PC-3 (cell line): ENCODE results near the gene MAD1L1.

Experiments used
- EZH2phosphoT487 ChIP-seq: fragments of 300-600 bp; sonication (generic); IDR thresholded peaks from 2 replicates; pipeline ENCODE4 v1.6.1; 2018; ENCODE audit warnings: mild to moderate bottlenecking, antibody characterized with exemption, low read length, borderline replicate concordance
- TF ChIP-seq, protein P1 (sequence below): fragments of 300-600 bp; sonication (generic); conservative IDR thresholded peaks from 2 replicates; pipeline ENCODE4 v1.5.1; 2017; ENCODE audit warnings: antibody characterized with exemption, low read depth, mild to moderate bottlenecking, low read length

DNA sequence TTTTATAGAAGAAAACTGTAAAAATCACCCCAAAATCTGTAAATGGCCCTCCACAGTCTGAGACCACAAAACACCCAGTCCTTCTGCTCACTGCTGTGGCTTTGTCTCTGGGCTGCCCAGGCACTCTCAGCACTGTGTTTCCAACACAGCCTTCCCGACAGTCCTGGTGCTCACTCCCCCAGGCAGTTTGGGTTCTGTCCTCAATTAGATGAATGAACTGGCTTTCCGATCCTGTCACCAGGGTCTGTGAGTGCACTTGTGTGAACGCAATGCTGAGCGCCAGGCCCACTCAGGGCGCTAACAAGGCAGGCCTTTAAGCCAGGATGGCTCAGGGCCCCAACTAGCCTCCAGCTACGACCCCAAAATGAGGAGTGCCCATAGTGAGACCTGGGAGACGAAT is 3.3 kb downstream of the MAD1L1 start:
- TF ChIP-seq, protein P1, sequence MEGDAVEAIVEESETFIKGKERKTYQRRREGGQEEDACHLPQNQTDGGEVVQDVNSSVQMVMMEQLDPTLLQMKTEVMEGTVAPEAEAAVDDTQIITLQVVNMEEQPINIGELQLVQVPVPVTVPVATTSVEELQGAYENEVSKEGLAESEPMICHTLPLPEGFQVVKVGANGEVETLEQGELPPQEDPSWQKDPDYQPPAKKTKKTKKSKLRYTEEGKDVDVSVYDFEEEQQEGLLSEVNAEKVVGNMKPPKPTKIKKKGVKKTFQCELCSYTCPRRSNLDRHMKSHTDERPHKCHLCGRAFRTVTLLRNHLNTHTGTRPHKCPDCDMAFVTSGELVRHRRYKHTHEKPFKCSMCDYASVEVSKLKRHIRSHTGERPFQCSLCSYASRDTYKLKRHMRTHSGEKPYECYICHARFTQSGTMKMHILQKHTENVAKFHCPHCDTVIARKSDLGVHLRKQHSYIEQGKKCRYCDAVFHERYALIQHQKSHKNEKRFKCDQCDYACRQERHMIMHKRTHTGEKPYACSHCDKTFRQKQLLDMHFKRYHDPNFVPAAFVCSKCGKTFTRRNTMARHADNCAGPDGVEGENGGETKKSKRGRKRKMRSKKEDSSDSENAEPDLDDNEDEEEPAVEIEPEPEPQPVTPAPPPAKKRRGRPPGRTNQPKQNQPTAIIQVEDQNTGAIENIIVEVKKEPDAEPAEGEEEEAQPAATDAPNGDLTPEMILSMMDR: no peak
- TF ChIP-seq EZH2phosphoT487: no peak
